ENCODE data around the gene GPS1.

- TF ChIP-seq, protein P1, sequence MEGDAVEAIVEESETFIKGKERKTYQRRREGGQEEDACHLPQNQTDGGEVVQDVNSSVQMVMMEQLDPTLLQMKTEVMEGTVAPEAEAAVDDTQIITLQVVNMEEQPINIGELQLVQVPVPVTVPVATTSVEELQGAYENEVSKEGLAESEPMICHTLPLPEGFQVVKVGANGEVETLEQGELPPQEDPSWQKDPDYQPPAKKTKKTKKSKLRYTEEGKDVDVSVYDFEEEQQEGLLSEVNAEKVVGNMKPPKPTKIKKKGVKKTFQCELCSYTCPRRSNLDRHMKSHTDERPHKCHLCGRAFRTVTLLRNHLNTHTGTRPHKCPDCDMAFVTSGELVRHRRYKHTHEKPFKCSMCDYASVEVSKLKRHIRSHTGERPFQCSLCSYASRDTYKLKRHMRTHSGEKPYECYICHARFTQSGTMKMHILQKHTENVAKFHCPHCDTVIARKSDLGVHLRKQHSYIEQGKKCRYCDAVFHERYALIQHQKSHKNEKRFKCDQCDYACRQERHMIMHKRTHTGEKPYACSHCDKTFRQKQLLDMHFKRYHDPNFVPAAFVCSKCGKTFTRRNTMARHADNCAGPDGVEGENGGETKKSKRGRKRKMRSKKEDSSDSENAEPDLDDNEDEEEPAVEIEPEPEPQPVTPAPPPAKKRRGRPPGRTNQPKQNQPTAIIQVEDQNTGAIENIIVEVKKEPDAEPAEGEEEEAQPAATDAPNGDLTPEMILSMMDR (IDR thresholded peaks at IDR 0.05): no peak
- no peak for TF ChIP-seq POLR2A (IDR thresholded peaks at IDR 0.05)
These were observed 2.2 kb upstream of the GPS1 start for GRCh38 chr17:82049521-82049971.

All from suprapubic skin (tissue), 3 donors.